ENCODE measurements around the gene CSF1.

Gene CSF1

GRCh38 chr1:109891930-109892329, 18.7 kb upstream of the CSF1 start:
- peaks cover 29% of the 10 kb centered on the region for H3K4me1 Mint-ChIP-seq (ENCODE audit: low read depth)
- no peaks in the 10 kb centered on the region for H3K27me3 Mint-ChIP-seq (ENCODE audit: low read depth)
- peak overlapping the region; percentile 39 for H3K27ac Mint-ChIP-seq
- no peak overlapping the region for H3K4me3 Mint-ChIP-seq
- no peaks in the 10 kb centered on the region for H3K36me3 Mint-ChIP-seq (ENCODE audit: low read depth)
- H3K9me3 Mint-ChIP-seq, result no peaks in the 10 kb centered on the region

GRCh38 chr1:109892561-109893368, 17.9 kb upstream of the CSF1 start:
- H3K27me3 Mint-ChIP-seq (ENCODE audit: low read depth), result no peaks in the 10 kb centered on the region
- H3K36me3 Mint-ChIP-seq (ENCODE audit: low read depth), result no peaks in the 10 kb centered on the region
- H3K9me3 Mint-ChIP-seq, result no peaks in the 10 kb centered on the region
- H3K27ac Mint-ChIP-seq, result no peak overlapping the region
- H3K4me3 Mint-ChIP-seq, result no peak overlapping the region
- peaks cover 33% of the 10 kb centered on the region for H3K4me1 Mint-ChIP-seq (ENCODE audit: low read depth)

- H3K27me3 Mint-ChIP-seq (ENCODE audit: low read depth), result no peaks in the 10 kb centered on the region
- H3K27ac Mint-ChIP-seq, result no peak overlapping the region
- peaks cover 35% of the 10 kb centered on the region for H3K4me1 Mint-ChIP-seq (ENCODE audit: low read depth)
- no peaks in the 10 kb centered on the region for H3K36me3 Mint-ChIP-seq (ENCODE audit: low read depth)
- no peaks in the 10 kb centered on the region for H3K9me3 Mint-ChIP-seq
- H3K4me3 Mint-ChIP-seq, result no peak overlapping the region
Measured at GRCh38 chr1:109893532-109894171, 17.0 kb upstream of the CSF1 start.

- H3K9me3 Mint-ChIP-seq, result no peaks in the 10 kb centered on the region
- no peak overlapping the region for H3K4me3 Mint-ChIP-seq
- no peaks in the 10 kb centered on the region for H3K27me3 Mint-ChIP-seq (ENCODE audit: low read depth)
- H3K4me1 Mint-ChIP-seq (ENCODE audit: low read depth), result peaks cover 25% of the 10 kb centered on the region
- H3K27ac Mint-ChIP-seq, result no peak overlapping the region
- no peaks in the 10 kb centered on the region for H3K36me3 Mint-ChIP-seq (ENCODE audit: low read depth)
Measured at GRCh38 chr1:109894823-109895719, 15.6 kb upstream of the CSF1 start.

- peak overlapping the region; percentile 55 for H3K27ac Mint-ChIP-seq
- H3K36me3 Mint-ChIP-seq (ENCODE audit: low read depth), result no peaks in the 10 kb centered on the region
- H3K27me3 Mint-ChIP-seq (ENCODE audit: low read depth), result no peaks in the 10 kb centered on the region
- H3K9me3 Mint-ChIP-seq, result no peaks in the 10 kb centered on the region
- peaks cover 20% of the 10 kb centered on the region for H3K4me1 Mint-ChIP-seq (ENCODE audit: low read depth)
- H3K4me3 Mint-ChIP-seq, result no peak overlapping the region
Measured at GRCh38 chr1:109895720-109896504, 14.7 kb upstream of the CSF1 start.

- H3K4me3 Mint-ChIP-seq, result no peak overlapping the region
- H3K4me1 Mint-ChIP-seq (ENCODE audit: low read depth), result peaks cover 18% of the 10 kb centered on the region
- no peaks in the 10 kb centered on the region for H3K27me3 Mint-ChIP-seq (ENCODE audit: low read depth)
- H3K36me3 Mint-ChIP-seq (ENCODE audit: low read depth), result peaks cover under 1% of the 10 kb centered on the region
- no peaks in the 10 kb centered on the region for H3K9me3 Mint-ChIP-seq
- H3K27ac Mint-ChIP-seq, result peak overlapping the region; percentile 28
Measured at GRCh38 chr1:109896681-109897080, 14.0 kb upstream of the CSF1 start.

GRCh38 chr1:109897259-109897955, 13.2 kb upstream of the CSF1 start:
- peaks cover 15% of the 10 kb centered on the region for H3K4me1 Mint-ChIP-seq (ENCODE audit: low read depth)
- H3K27me3 Mint-ChIP-seq (ENCODE audit: low read depth), result no peaks in the 10 kb centered on the region
- H3K27ac Mint-ChIP-seq, result no peak overlapping the region
- peaks cover 4% of the 10 kb centered on the region for H3K36me3 Mint-ChIP-seq (ENCODE audit: low read depth)
- no peak overlapping the region for H3K4me3 Mint-ChIP-seq
- H3K9me3 Mint-ChIP-seq, result no peaks in the 10 kb centered on the region

- Mint-ChIP-seq H3K27me3 (ENCODE audit: low read depth) (no peaks in the 10 kb centered on the region), H3K27ac (no peak overlapping the region), H3K36me3 (ENCODE audit: low read depth) (peaks cover 6% of the 10 kb centered on the region), H3K4me3 (no peak overlapping the region), H3K4me1 (ENCODE audit: low read depth) (peaks cover 15% of the 10 kb centered on the region), H3K9me3 (no peaks in the 10 kb centered on the region)
Measured at GRCh38 chr1:109898842-109899241, 11.8 kb upstream of the CSF1 start.

GRCh38 chr1:109901141-109901523, 9.5 kb upstream of the CSF1 start:
- Mint-ChIP-seq H3K9me3 (no peaks in the 10 kb centered on the region), H3K4me3 (no peak overlapping the region), H3K4me1 (ENCODE audit: low read depth) (peaks cover 24% of the 10 kb centered on the region), H3K27me3 (ENCODE audit: low read depth) (no peaks in the 10 kb centered on the region), H3K36me3 (ENCODE audit: low read depth) (peaks cover 8% of the 10 kb centered on the region), H3K27ac (no peak overlapping the region)

- Mint-ChIP-seq H3K9me3 (no peaks in the 10 kb centered on the region), H3K36me3 (ENCODE audit: low read depth) (peaks cover 11% of the 10 kb centered on the region), H3K4me3 (no peak overlapping the region), H3K27ac (no peak overlapping the region), H3K27me3 (ENCODE audit: low read depth) (no peaks in the 10 kb centered on the region), H3K4me1 (ENCODE audit: low read depth) (peaks cover 28% of the 10 kb centered on the region)
Measured at GRCh38 chr1:109901524-109902145, 9.0 kb upstream of the CSF1 start.

- Mint-ChIP-seq H3K36me3 (ENCODE audit: low read depth) (peaks cover 11% of the 10 kb centered on the region), H3K27me3 (ENCODE audit: low read depth) (no peaks in the 10 kb centered on the region), H3K4me1 (ENCODE audit: low read depth) (peaks cover 32% of the 10 kb centered on the region), H3K9me3 (no peaks in the 10 kb centered on the region), H3K4me3 (no peak overlapping the region), H3K27ac (no peak overlapping the region)
Measured at GRCh38 chr1:109902204-109902985, 8.3 kb upstream of the CSF1 start.

GRCh38 chr1:109903376-109903930, 7.2 kb upstream of the CSF1 start:
- no peaks in the 10 kb centered on the region for H3K9me3 Mint-ChIP-seq
- H3K36me3 Mint-ChIP-seq (ENCODE audit: low read depth), result peaks cover 11% of the 10 kb centered on the region
- H3K27me3 Mint-ChIP-seq (ENCODE audit: low read depth), result no peaks in the 10 kb centered on the region
- H3K4me3 Mint-ChIP-seq, result no peak overlapping the region
- peaks cover 37% of the 10 kb centered on the region for H3K4me1 Mint-ChIP-seq (ENCODE audit: low read depth)
- H3K27ac Mint-ChIP-seq, result no peak overlapping the region
